LNCaP clone FGC (cell line): ENCODE data around the gene HBP1.

Experiments
- DNase-seq: peaks from one replicate; pipeline ENCODE4 v3.0.0-alpha.2; 2011; ENCODE audit warnings: low read depth
- H3K4me3 ChIP-seq: 2 replicates; pipeline ENCODE4 v1.5.1; 2011; ENCODE audit warnings: mild to moderate bottlenecking, low read depth, low read length, control low read depth
- CTCF ChIP-seq: IDR thresholded peaks from 2 replicates; pipeline ENCODE4 v1.5.1; 2012; ENCODE audit warnings: mild to moderate bottlenecking; ENCODE audit not compliant: control insufficient read depth, insufficient read depth; ENCODE audit errors: extremely low read depth

The HBP1 gene

DNA sequence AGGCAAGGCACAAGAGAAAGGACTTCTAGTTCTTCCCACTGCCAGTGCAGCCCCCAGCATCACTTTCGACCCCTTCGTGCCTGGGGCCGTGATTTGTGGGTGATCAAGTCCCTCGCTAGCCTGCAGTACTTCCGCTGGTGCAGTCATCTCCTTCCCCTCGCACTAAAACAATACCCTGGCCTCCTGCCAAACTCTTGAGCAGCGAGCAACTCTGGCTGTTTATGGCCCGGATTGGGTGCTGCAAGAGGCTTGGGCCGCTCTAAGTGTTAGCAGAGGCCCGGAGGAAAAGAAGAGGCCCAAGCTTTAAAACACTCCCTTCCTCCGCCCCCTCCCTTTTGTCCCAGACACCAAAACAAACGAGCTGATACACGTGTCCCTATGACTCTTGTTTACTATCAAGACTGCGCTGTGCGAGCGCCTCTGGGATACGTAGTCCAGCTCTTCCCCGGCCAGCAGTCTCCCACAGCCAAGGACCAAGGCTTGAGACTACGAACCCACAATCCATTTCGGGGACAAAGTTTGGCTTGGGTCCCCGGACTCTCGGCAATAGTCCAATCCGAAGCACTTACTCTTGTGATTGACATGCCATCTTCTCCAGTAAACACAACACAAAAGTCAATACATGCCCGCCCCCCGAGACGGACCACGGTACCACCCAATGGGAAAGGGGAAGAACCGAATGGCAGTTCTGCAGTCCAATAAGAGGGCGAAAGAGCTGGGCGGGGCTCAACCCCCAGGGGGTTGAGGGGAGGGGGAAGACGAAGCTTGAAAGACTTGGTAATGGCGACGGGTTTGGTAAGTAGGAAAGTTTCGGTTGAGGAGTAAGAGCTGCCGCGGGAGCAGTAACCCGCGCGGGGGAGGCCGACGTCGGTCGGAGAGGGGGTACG, at the start of gene HBP1:
Gene HBP1, plus strand, starts transcription at position 771 of the 887 bp plus-strand sequence. CDS start 10,891 bp downstream, outside the sequence.
- TF ChIP-seq CTCF, result no peak
- H3K4me3 ChIP-seq, result peak within 1 kb of the TSS; percentile 86
- DNase-seq, result peak; percentile 100

DNA sequence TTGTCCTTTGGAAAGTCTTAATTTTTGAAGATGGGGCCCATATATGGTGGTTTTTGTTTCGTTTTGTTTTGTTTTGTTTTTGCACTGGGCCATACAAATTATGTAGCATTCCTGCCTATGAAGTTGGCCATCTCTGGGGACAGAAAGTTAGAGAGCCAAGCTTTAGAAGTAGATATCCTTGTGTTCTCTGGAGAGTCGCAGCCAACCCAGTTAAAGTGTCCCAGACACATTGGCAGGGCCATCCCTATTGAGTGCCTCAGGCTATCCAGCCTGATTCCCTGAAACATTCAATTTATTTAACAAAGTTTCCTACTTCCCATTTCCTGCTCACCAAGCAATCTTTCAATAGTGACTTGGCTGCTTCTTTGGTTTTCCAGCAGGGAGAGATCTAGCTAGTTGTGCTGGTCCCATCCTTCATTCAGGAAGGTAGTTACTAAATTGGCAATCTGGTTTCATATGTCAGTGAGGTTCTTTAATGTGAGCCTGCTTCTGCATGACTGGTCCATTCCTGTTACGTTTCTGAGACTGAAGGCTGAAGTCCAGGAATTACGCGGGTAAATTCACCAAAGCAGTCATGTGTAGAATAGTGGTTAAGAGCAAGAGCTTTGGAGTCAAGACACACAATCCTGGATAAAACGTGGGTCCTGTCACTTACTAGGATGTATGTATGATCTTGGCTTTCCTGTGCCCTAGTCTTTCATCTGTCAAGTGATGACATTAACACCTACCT, 49.3 kb upstream of the HBP1 start:
- DNase-seq, result peak; percentile 49
- TF ChIP-seq CTCF, result no peak

DNA sequence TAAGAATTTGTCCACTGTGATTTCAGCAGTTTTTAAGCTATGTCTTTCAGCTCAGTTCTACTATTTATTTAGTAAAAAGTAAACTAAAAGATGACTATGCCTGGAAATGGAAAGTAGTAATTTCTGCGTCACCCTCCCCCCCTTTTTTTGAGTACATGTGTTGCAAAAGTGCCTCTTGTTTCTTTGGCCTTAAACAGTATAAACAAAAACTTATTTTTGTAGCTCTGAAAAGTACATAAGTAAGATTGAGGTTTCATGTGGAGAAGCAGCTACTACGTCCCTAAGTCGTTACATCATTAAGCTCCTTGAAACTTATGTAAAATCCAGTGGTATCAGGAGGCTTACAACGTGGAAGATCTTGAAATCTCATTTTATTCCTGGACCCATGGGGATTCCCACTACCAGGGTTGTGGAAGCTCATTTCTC, 46.3 kb upstream of the HBP1 start:
- no peak for TF ChIP-seq CTCF
- H3K4me3 ChIP-seq, result no peak overlapping the region
- DNase-seq, result no peak

More for the DNA sequence above, 49.3 kb upstream of the HBP1 start:
- no peak overlapping the region for H3K4me3 ChIP-seq

- no peak for DNase-seq
- TF ChIP-seq CTCF, result no peak
- no peak overlapping the region for H3K4me3 ChIP-seq
Observed at GRCh38 chr7:107123392-107123791, 45.4 kb upstream of the HBP1 start.

DNA sequence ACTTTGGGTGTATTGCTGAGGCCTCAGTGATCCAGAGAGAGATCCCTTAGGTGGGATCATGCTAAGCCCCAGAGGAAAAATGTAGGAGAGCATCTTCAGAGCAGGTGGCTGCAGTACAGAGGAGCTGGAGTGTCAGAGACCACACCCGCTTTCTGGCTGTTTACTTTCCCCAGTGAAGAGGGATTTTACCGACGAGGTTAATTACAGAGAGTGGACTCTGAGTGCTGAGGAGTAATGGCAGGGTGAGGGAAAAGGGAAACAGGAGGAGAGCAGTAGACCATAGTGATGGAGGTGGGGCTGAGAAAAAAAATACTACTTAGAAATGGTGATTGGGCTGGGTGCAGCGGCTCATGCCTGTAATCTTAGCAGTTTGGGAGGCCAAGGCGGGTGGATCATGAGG, 43.3 kb upstream of the HBP1 start:
- DNase-seq, result no peak
- H3K4me3 ChIP-seq, result no peak overlapping the region
- TF ChIP-seq CTCF, result no peak

DNA sequence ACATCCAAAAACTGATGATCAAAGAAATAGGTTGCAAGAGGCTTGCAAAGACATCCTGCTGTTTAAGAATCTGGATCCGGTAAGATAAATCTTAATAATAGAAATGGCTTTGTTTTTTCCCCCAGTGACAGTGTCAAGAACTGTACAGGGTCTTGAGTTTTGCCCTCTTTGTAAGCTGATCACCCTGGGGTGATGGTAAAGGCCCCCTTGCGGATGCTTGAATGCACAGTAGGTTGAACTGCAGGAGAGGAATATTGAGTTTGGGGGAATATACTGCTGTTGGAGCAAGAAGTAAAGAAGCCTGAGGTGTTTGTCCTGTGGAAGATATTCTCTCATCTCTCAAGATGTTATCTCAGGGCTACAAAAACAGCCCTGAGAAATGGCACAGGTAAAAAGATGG, 40.6 kb upstream of the HBP1 start:
- no peak overlapping the region for H3K4me3 ChIP-seq
- TF ChIP-seq CTCF, result no peak
- DNase-seq, result no peak
